IPS DF 6.9 (cell line): ENCODE measurements around the gene MIX23.

ENCODE experiments used
- DNase-seq: peaks from one replicate; pipeline ENCODE4 v3.0.0-alpha.2; 2013; ENCODE audit warnings: low read depth, low spot score
- H3K27ac ChIP-seq: one replicate; pipeline ENCODE4 v1.5.1; 2013; ENCODE audit warnings: low read length, control low read depth
- H3K27me3 ChIP-seq: 2 replicates; pipeline ENCODE4 v1.6.1; 2013; ENCODE audit warnings: mild to moderate bottlenecking, low read length; ENCODE audit not compliant: control insufficient read depth, insufficient read depth
- H3K36me3 ChIP-seq: 2 replicates; pipeline ENCODE4 v1.6.1; 2013; ENCODE audit warnings: low read length; ENCODE audit not compliant: control insufficient read depth, insufficient read depth
- H3K4me1 ChIP-seq: 2 replicates; pipeline ENCODE4 v1.6.1; 2013; ENCODE audit warnings: low read length; ENCODE audit not compliant: control insufficient read depth, insufficient read depth
- H3K4me3 ChIP-seq: 2 replicates; pipeline ENCODE4 v1.5.1; 2013; ENCODE audit warnings: mild to moderate bottlenecking, low read length
- H3K9me3 ChIP-seq: 2 replicates; pipeline ENCODE4 v1.6.1; 2013; ENCODE audit warnings: low read length, inconsistent platforms; ENCODE audit not compliant: control insufficient read depth, insufficient read depth
- WGBS: extraction: QIAGEN DNeasy Blood & Tissue Kit; methylation state at CpG from one replicate; pipeline ENCODE4 v1.1.7; 2013; ENCODE audit warnings: mixed read lengths, missing lambda C conversion rate; ENCODE audit not compliant: insufficient read length, insufficient coverage; 5-methylcytosine and 5-hydroxymethylcytosine counted together

The MIX23 gene

DNA sequence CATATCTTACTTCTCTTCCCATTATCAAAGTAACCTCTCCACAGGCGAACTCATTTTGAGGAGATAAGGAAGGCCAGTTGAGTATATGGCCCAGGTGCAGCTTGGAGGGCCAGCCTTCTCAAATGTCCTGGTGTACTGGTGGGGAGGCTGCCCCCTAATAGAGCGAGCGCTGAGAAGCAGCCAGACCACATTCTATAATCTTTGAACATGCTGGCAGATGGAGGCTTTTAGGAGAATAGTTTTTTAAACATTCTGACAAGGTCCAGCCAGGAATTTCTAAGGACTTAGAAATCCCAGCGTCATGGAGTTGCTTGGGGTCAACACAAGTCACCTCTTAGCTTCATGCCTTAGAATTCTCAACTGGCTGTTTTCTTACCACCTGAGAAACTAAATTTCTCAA lies 27.1 kb upstream of the MIX23 start:
- no peaks in the 10 kb centered on the region for H3K9me3 ChIP-seq
- H3K36me3 ChIP-seq, result peaks cover 5% of the 10 kb centered on the region; the same call in 1 of the 2 replicates
- no peaks in the 10 kb centered on the region for H3K27me3 ChIP-seq
- no peak overlapping the region for H3K4me3 ChIP-seq
- no peak overlapping the region for H3K27ac ChIP-seq
- no CpG with 5 or more reads among the region's 4 CpGs for WGBS
- no peaks in the 10 kb centered on the region for H3K4me1 ChIP-seq
- DNase-seq, result no peak

DNA sequence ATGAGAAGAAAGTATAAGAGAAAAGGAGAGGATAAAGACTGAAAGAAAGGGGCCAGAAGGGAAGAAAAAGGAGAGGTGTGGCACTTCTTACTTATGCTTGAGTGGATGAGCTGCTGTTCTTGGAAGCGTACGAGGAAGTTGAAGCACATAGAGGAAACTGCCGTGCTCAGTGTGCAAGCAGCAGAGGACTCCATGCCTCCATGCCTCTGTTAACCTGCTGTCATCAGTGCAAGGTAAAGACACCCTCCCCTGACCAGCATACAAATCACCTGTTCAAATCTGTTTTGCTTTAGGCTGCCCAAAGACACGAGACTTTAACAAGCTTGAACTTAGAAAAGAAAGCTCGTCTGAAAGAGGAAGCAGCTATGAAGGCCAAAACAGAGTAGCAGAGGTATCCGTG lies 26.4 kb upstream of the MIX23 start:
- Histone ChIP-seq H3K9me3 (no peaks in the 10 kb centered on the region), H3K27ac (no peak overlapping the region), H3K27me3 (no peaks in the 10 kb centered on the region), H3K36me3 (peaks cover 5% of the 10 kb centered on the region; the same call in 1 of the 2 replicates), H3K4me3 (no peak overlapping the region), H3K4me1 (no peaks in the 10 kb centered on the region)
- WGBS, result no CpG with 5 or more reads among the region's 6 CpGs
- no peak for DNase-seq

DNA sequence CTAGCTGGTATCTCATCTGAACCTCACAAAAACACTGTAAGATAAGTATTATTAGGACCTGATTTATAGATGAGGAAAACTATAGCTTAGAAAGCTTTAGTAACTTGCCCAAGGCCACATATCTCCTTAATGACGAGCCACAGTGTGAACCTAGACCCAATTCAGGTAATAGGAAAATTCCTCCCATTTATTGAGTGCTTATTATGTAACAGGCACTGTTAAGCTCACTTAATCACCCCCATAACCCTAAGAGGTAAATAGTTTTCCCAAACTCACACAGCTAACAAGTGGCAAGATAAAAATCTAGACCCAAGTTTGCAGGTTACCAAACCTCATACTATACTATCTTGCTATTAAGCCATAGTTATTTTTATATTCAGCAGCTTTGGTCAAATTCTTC lies 24.9 kb upstream of the MIX23 start:
- no peaks in the 10 kb centered on the region for H3K27me3 ChIP-seq
- H3K4me1 ChIP-seq, result no peaks in the 10 kb centered on the region
- peaks cover 7% of the 10 kb centered on the region; the same call in 1 of the 2 replicates for H3K36me3 ChIP-seq
- no peak overlapping the region for H3K27ac ChIP-seq
- DNase-seq, result no peak
- H3K9me3 ChIP-seq, result no peaks in the 10 kb centered on the region
- no peak overlapping the region for H3K4me3 ChIP-seq
- no CpG with 5 or more reads among the region's 1 CpG for WGBS

DNA sequence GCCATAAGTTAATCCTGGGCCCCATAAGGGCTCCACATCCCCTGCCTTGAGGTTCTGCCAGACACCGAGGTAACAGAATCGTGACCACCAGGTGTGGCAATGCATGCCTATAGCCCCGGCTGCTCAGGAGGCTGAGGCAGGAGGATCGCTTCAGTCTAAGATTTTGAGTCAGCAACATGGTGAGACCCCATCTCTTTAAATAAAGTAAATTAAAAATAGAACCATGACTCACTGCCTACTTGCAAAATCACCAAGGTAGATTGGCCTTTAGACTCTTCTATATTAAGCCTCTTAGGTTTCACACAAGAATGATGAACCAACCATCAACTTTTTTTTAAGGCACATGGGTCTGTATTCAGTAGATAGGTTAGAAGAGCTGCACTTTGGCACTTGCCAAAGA lies 23.2 kb upstream of the MIX23 start:
- no peak for DNase-seq
- H3K36me3 ChIP-seq, result peaks cover 7% of the 10 kb centered on the region; the same call in 1 of the 2 replicates
- H3K4me1 ChIP-seq, result no peaks in the 10 kb centered on the region
- H3K27ac ChIP-seq, result no peak overlapping the region
- H3K9me3 ChIP-seq, result no peaks in the 10 kb centered on the region
- H3K27me3 ChIP-seq, result no peaks in the 10 kb centered on the region
- H3K4me3 ChIP-seq, result no peak overlapping the region
- WGBS, result no CpG with 5 or more reads among the region's 4 CpGs

DNA sequence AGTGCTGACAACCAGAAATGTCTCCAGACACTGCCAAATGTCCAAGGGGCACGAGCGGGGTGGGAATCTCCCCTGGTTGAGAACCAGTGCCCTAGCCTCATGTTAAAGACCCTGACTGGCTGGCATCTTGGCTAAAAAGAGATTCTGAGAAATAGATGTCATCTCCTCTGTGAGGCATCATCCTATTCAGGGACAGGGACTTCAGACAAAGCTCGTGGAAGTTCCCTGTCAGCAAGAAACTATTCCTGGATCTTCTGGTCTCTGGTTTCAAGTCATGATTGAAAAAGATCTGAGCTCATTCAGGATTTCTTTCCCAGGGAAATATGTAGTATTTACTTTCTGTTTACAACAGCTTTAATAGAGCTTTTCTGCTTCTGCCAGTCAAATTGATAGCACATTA lies 22.0 kb upstream of the MIX23 start:
- H3K4me3 ChIP-seq, result no peak overlapping the region
- peaks cover 7% of the 10 kb centered on the region; the same call in 1 of the 2 replicates for H3K36me3 ChIP-seq
- no peak for DNase-seq
- no peak overlapping the region for H3K27ac ChIP-seq
- no peaks in the 10 kb centered on the region for H3K4me1 ChIP-seq
- H3K9me3 ChIP-seq, result no peaks in the 10 kb centered on the region
- WGBS, result no CpG with 5 or more reads among the region's 3 CpGs
- no peaks in the 10 kb centered on the region for H3K27me3 ChIP-seq

DNA sequence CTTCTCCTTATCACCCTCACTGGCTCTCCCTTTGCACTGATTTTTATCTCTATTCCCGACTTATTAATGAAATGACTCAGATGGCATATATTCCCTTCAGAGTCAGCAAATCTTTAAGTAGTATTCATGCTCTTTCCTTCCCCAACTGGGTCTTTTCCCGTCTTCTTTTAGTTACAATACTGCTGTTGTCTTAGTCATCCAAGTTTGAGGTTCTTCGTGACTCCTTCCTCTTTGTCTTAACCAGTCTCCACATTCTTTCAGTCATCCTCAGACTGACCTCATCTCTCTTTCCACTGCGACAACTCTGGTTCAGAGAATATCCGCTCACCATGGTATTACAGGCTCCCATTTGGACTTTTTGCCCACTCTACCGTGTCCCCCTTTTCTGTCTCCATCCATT lies 20.5 kb upstream of the MIX23 start:
- no CpG with 5 or more reads among the region's 6 CpGs for WGBS
- Histone ChIP-seq H3K36me3 (peaks cover 7% of the 10 kb centered on the region; the same call in 1 of the 2 replicates), H3K4me3 (no peak overlapping the region), H3K9me3 (no peaks in the 10 kb centered on the region), H3K27ac (no peak overlapping the region), H3K27me3 (no peaks in the 10 kb centered on the region), H3K4me1 (no peaks in the 10 kb centered on the region)
- DNase-seq, result no peak

DNA sequence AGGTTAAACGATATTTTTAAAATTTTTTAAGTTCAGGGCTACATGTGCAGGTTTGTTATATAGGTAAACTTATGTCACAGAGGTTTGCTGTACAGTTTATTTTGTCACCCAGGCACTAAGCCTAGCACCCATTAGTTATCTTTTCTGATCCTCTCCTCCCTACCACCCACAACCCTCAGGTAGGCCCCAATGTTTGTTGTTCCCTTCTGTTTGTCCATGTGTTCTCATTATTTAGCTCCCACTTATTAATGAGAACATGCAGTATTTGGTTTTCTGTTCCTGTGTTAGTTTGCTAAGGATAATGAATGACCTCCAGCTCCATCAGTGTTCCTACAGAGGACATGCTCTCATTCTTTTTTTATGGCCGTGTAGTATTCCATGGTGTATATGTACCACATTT lies 15.9 kb upstream of the MIX23 start:
- Histone ChIP-seq H3K4me3 (no peak overlapping the region), H3K27ac (no peak overlapping the region), H3K4me1 (no peaks in the 10 kb centered on the region), H3K27me3 (no peaks in the 10 kb centered on the region), H3K36me3 (peaks cover 2% of the 10 kb centered on the region; the same call in 1 of the 2 replicates), H3K9me3 (no peaks in the 10 kb centered on the region)
- WGBS, result 100% methylated on average over 1 of the region's 2 CpGs
- DNase-seq, result no peak

DNA sequence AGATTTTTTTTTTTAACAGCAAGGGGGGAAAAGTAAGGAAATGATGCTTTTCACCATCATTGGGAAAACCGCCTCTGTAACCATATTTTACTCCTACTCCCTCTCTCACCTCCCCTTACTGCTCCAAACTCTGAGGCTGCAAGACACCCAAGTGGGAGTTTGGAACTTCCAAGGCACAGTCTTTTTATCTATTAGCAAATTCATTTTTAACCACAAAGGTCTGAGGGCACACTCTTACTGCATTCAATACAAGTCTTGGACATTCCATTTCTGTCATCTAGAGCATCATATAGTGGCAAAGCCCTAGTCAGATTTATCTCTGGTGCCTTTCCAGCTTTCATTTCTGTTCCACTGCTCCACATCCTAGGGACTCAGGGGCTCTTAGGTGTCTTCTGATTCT lies 14.2 kb upstream of the MIX23 start:
- no peaks in the 10 kb centered on the region for H3K27me3 ChIP-seq
- no peaks in the 10 kb centered on the region for H3K9me3 ChIP-seq
- H3K27ac ChIP-seq, result no peak overlapping the region
- WGBS, result no CpG with 5 or more reads among the region's 1 CpG
- no peak for DNase-seq
- no peaks in the 10 kb centered on the region for H3K36me3 ChIP-seq
- H3K4me3 ChIP-seq, result no peak overlapping the region
- H3K4me1 ChIP-seq, result no peaks in the 10 kb centered on the region

DNA sequence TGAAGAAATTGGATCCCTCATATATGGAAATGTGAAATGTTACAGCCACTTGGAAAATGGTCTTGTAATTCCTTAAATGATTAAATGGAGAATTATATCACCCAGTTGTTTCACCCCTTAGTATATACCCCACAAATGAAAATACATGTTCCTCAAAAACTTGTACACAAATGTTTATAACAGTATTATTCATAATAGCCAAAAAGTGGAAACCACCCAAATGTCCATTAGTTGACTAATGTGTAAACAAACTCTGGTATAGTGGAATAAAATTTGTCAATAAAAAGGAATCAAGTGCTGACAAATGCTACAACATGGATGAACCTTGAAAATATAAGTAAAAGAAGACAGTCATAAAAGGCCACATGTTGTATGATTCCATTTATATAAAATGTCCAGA lies 13.5 kb upstream of the MIX23 start:
- no peaks in the 10 kb centered on the region for H3K9me3 ChIP-seq
- DNase-seq, result no peak
- H3K4me1 ChIP-seq, result no peaks in the 10 kb centered on the region
- no peaks in the 10 kb centered on the region for H3K36me3 ChIP-seq
- H3K27ac ChIP-seq, result no peak overlapping the region
- no peaks in the 10 kb centered on the region for H3K27me3 ChIP-seq
- no peak overlapping the region for H3K4me3 ChIP-seq

DNA sequence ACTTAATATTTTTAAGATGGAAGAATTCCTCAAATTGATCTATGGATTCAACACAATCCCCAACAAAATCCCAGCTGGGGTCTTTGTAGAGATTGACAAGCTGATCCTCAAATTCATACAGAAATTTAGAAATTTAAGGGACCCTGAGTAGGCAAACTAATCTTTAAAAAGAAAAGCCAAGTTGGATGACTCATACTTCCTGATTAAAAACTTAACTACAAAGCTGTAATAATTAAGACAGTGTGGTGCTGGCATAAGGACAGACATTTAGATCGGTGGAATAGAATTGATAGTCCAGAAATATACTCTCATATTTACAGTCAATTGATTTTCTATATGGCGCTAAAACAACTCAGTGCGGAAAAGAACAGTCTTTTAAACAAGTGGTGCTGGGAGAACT lies 12.6 kb upstream of the MIX23 start:
- no peak for DNase-seq
- Histone ChIP-seq H3K4me3 (no peak overlapping the region), H3K4me1 (no peaks in the 10 kb centered on the region), H3K9me3 (no peaks in the 10 kb centered on the region), H3K27me3 (no peaks in the 10 kb centered on the region), H3K36me3 (no peaks in the 10 kb centered on the region), H3K27ac (no peak overlapping the region)
- WGBS, result no CpG with 5 or more reads among the region's 3 CpGs

DNA sequence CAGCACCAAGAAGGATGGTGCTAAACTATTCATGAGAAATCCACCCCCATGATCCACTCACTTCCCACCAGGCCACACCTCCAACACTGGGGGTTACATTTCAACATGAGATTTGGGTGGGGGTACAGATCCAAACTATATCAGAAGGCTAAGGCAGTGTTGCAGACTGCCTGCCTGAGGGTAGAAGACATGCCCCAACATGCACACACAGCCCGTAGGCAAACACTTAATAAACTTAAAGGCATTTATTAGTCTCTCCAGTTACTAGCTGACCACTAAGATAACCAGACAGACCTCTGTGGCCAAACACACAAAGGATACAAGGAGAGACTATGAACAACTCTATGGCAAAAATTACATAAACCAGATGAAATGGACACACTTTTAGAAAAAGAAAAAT lies 11.1 kb upstream of the MIX23 start:
- no peaks in the 10 kb centered on the region for H3K27me3 ChIP-seq
- no peak for DNase-seq
- H3K9me3 ChIP-seq, result no peaks in the 10 kb centered on the region
- H3K36me3 ChIP-seq, result no peaks in the 10 kb centered on the region
- no peaks in the 10 kb centered on the region for H3K4me1 ChIP-seq
- H3K4me3 ChIP-seq, result no peak overlapping the region
- H3K27ac ChIP-seq, result no peak overlapping the region
- no CpG with 5 or more reads among the region's 1 CpG for WGBS
